ENCODE results near the gene ALDH1A3.
A peak's percentile ranks its signal among the peaks of the same experiment; 100 is the strongest.

ALDH1A3 gene

DNA sequence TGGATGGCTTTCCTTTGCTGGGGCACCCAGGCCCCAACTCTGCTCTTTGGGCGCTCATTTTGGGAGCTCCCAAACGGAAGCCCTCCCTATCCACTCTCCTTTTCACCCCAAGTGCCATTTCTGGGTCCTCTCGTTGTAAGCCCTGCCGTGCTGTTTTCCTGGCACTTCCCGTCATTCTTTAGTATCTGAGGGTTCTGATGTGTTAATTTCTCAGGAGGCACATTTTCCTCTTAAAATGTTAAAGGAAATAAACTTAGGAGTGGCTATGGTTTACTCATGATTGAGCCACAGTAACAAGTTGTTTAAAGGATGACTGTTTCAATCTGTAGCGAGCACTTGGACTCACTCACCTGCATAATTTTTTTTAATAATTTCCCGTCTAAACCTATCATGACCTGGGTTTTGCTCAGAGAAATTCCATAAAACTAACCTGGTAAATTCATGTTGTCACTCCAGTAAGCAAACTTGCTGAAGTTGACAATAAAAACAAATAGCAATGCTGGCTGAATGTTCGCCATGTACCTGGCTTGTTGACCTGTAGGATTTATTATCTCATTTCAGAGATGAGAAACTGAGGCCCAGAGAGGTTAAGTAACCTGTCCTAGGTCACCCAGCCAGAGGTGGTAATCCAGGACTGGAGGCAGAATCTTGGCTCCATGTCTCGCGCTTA is 10.6 kb downstream of the ALDH1A3 start:
- TF ChIP-seq, protein P1, sequence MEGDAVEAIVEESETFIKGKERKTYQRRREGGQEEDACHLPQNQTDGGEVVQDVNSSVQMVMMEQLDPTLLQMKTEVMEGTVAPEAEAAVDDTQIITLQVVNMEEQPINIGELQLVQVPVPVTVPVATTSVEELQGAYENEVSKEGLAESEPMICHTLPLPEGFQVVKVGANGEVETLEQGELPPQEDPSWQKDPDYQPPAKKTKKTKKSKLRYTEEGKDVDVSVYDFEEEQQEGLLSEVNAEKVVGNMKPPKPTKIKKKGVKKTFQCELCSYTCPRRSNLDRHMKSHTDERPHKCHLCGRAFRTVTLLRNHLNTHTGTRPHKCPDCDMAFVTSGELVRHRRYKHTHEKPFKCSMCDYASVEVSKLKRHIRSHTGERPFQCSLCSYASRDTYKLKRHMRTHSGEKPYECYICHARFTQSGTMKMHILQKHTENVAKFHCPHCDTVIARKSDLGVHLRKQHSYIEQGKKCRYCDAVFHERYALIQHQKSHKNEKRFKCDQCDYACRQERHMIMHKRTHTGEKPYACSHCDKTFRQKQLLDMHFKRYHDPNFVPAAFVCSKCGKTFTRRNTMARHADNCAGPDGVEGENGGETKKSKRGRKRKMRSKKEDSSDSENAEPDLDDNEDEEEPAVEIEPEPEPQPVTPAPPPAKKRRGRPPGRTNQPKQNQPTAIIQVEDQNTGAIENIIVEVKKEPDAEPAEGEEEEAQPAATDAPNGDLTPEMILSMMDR (IDR thresholded peaks at IDR 0.05; ENCODE audit: insufficient read depth, low read depth, low read length, missing control alignments) = no peak
- DNase-seq (ENCODE audit: low read depth) = peak; percentile 63
- no peak overlapping the region for H3K4me3 ChIP-seq (ENCODE audit: low read length)

DNA sequence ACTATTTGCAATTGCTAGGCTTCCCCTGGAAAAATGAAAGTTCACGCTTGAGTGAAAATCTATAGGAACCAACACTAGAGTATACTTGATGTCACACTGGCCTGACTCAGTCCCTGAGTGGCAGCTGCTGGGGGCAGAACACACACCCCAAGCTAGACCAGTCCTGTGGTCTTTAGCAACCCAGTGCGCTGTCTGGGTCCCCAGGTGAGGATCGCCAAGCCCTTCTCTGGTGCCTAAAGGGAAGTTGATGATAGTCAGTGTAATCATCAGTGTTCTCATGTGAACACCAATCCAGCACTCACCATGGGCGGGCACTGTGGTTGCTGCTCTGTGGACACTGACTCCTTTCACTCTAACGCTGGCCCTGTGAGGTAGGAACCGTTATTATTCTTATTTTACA is 11.2 kb downstream of the ALDH1A3 start:
- DNase-seq (ENCODE audit: low read depth) = no peak
- H3K4me3 ChIP-seq (ENCODE audit: low read length) = no peak overlapping the region
- TF ChIP-seq, protein P1 (IDR thresholded peaks at IDR 0.05; ENCODE audit: insufficient read depth, low read depth, low read length, missing control alignments) = no peak

DNA sequence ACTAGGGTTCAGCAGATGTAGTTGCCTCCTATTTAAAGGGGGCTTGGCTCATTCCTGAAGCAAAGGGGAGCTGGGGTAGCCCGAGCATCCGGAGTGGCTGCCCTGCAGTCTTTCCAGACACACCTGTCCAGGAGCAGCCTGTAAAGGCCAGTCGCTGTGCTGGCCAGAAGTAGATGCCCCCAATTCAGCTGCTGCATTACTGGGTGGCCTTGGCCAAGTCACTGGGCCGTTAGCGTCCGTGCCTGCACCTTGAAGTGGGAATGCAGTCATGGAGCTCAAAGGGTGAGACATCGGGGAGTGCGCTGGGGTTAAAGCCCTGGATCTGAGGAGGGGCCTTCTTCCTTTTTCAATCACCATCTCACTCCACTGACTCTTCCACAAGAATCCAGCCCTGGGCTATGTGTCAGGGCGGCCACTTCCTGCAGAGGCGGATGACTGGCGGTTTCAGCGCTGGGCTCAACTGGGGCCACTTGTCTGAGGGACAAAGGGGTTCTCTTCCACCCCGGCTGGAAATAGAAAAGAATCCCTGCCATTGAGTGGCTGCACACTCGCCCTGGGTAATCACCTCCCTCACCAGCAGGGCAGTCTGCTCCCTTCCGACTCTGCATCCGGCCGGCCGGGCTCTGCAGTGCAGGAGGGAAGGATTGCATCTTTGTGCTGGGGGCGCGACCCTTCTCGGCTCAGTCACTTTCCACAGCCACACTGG is 11.8 kb downstream of the ALDH1A3 start:
- TF ChIP-seq, protein P1 (IDR thresholded peaks at IDR 0.05; ENCODE audit: insufficient read depth, low read depth, low read length, missing control alignments) = no peak
- H3K4me3 ChIP-seq (ENCODE audit: low read length) = no peak overlapping the region
- no peak for DNase-seq (ENCODE audit: low read depth)

DNA sequence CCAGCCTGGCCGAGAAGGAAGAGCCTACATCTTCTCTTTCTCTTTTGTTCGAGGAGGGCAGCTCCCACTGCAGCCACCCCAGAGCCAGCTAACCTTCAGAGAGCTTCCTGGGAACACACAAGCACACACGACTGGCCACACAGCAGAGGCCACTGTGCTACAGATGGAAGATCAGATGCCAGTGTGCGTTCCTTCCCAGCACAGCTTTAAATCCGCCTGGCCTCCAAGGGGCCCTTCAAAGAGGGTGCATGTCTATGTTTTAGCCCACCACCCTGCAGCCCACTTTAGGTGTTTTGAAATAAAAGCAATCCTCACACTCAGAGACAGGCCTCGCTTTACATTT is 12.4 kb downstream of the ALDH1A3 start:
- no peak for DNase-seq (ENCODE audit: low read depth)
- no peak overlapping the region for H3K4me3 ChIP-seq (ENCODE audit: low read length)
- TF ChIP-seq, protein P1 (IDR thresholded peaks at IDR 0.05; ENCODE audit: insufficient read depth, low read depth, low read length, missing control alignments) = no peak

DNA sequence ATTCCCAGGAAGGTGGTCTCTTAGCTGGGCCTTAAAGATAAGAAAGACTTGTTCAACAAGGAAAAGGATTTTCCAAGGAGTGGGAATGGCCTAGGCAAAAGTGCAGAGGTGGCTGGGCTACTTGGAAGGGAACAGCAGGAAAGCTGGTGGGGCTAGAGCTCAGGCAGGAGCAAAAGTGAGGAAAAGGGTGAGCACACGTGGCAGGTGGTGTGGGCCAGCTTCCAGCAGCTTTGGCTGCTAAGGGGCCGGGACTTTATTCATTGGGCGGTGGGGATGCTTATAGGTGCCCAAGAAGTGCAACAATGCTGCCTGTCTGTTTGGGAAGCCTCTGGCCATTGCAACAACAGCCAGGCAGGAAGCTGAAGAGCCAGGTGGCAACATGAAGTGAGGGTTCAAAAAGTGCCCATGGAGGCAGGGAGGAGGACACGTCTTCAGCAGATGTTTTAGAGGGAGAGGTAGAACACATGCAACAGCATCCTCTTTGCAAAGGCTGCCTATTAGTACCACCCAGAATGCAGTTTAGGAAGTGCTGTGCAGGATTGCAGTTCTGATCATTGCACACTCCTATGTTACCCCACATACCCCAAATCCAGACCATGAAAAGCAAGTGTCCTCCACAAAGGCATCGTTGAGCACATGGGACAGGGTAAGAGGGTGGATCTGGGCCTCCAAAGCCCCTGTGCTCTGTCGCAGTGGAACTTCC is 13.8 kb downstream of the ALDH1A3 start:
- H3K4me3 ChIP-seq (ENCODE audit: low read length) = no peak overlapping the region
- DNase-seq (ENCODE audit: low read depth) = no peak
- TF ChIP-seq, protein P1 (IDR thresholded peaks at IDR 0.05; ENCODE audit: insufficient read depth, low read depth, low read length, missing control alignments) = no peak

DNA sequence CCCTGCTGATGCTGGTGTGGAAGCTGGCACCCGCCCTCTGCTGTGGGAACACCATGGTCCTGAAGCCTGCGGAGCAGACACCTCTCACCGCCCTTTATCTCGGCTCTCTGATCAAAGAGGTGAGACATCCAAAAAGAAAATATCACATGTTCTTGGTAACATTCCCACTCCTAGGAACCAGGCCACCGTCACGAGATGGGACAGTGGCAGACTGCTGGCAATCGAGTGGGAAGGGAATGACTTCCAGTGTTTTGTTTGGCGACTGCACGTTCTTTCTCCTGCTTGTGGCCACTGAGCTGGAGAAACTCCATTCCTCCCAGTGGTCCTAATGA is 14.3 kb downstream of the ALDH1A3 start:
- TF ChIP-seq, protein P1 (IDR thresholded peaks at IDR 0.05; ENCODE audit: insufficient read depth, low read depth, low read length, missing control alignments) = no peak
- DNase-seq (ENCODE audit: low read depth) = no peak
- H3K4me3 ChIP-seq (ENCODE audit: low read length) = no peak overlapping the region

All from epithelial cell of esophagus (primary cell).